ENCODE measurements around the gene FOXP1.
A peak's percentile ranks its signal among the peaks of the same experiment; 100 is the strongest.

FOXP1 gene

GRCh38 chr3:71064291-71064955 lies 519.1 kb downstream of the FOXP1 start:
- DNase-seq = peak; percentile 25

- DNase-seq = no peak
Observed at GRCh38 chr3:71063773-71064290, 519.7 kb downstream of the FOXP1 start.

- DNase-seq = no peak
Observed at GRCh38 chr3:71062952-71063772, 520.4 kb downstream of the FOXP1 start.

- no peak for DNase-seq
Observed at GRCh38 chr3:71062037-71062932, 521.2 kb downstream of the FOXP1 start.

- no peak for DNase-seq
Observed at GRCh38 chr3:71061581-71061980, 521.9 kb downstream of the FOXP1 start.

GRCh38 chr3:71061037-71061436 lies 522.5 kb downstream of the FOXP1 start:
- no peak for DNase-seq

- DNase-seq = no peak
Observed at GRCh38 chr3:71060536-71060935, 523.0 kb downstream of the FOXP1 start.

GRCh38 chr3:71057526-71057894 lies 526.0 kb downstream of the FOXP1 start:
- DNase-seq = no peak

- DNase-seq = no peak
Observed at GRCh38 chr3:71056327-71056726, 527.2 kb downstream of the FOXP1 start.

GRCh38 chr3:71055257-71056001 lies 528.1 kb downstream of the FOXP1 start:
- no peak for DNase-seq

- DNase-seq = no peak
Observed at GRCh38 chr3:71054312-71054711, 529.2 kb downstream of the FOXP1 start.

- no peak for DNase-seq
Observed at GRCh38 chr3:71053495-71053894, 530.0 kb downstream of the FOXP1 start.

- DNase-seq = no peak
Observed at GRCh38 chr3:71052716-71053115, 530.8 kb downstream of the FOXP1 start.

GRCh38 chr3:71051893-71052687 lies 531.4 kb downstream of the FOXP1 start:
- no peak for DNase-seq

GRCh38 chr3:71051259-71051595 lies 532.3 kb downstream of the FOXP1 start:
- no peak for DNase-seq

- no peak for DNase-seq
Observed at GRCh38 chr3:71050538-71051258, 532.8 kb downstream of the FOXP1 start.

GRCh38 chr3:71050166-71050537 lies 533.4 kb downstream of the FOXP1 start:
- no peak for DNase-seq

GRCh38 chr3:71048948-71049347 lies 534.6 kb downstream of the FOXP1 start:
- no peak for DNase-seq

GRCh38 chr3:71047616-71048531 lies 535.7 kb downstream of the FOXP1 start:
- no peak for DNase-seq

- no peak for DNase-seq
Observed at GRCh38 chr3:71046791-71047190, 536.7 kb downstream of the FOXP1 start.

Data from GF-D8 (cell line).